Type B pancreatic cell (in vitro differentiated cells): Measurements from ENCODE around the gene CACNG5. TPM values are rescaled to one million over a fixed set of nuclear protein-coding genes. Genes with fewer than 3 reads are reported as not detected.

Source experiments
- DNase-seq: peaks from one replicate; pipeline ENCODE4 v3.0.0; 2021; ENCODE audit warnings: mixed read lengths; ENCODE audit not compliant: unreplicated experiment; ENCODE audit errors: extremely low spot score
- H3K27ac Mint-ChIP-seq: 2 replicates; pipeline ENCODE4 v1.8.0; 2021; ENCODE audit warnings: mild to moderate bottlenecking, mixed read lengths
- H3K27me3 Mint-ChIP-seq: 2 replicates; pipeline ENCODE4 v1.8.0; 2021; ENCODE audit warnings: mixed read lengths
- H3K36me3 Mint-ChIP-seq: 2 replicates; pipeline ENCODE4 v1.8.0; 2021; ENCODE audit warnings: mixed read lengths
- H3K4me1 Mint-ChIP-seq: one replicate; pipeline ENCODE4 v1.8.0; 2021; ENCODE audit warnings: mixed read lengths; ENCODE audit not compliant: unreplicated experiment
- H3K4me3 Mint-ChIP-seq: 2 replicates; pipeline ENCODE4 v1.8.0; 2021; ENCODE audit warnings: mild to moderate bottlenecking, mixed read lengths
- H3K9me3 Mint-ChIP-seq: 2 replicates; pipeline ENCODE4 v1.8.0; 2021; ENCODE audit warnings: mixed read lengths
- CTCF ChIP-seq: fragments of 200-600 bp; sonication (generic); conservative IDR thresholded peaks from 2 replicates; pipeline ENCODE4 v1.5.0; 2021; ENCODE audit warnings: antibody characterized with exemption, mild to moderate bottlenecking
- total RNA-seq: library from RNA; stranded (reverse); gene quantifications from 2 replicates; pipeline ENCODE4 v1.2.1, GENCODE V29; 2021; ENCODE audit warnings: low replicate concordance

CACNG5 gene
- total RNA-seq, 1 donor from 2014 or later = 0.68 TPM

GRCh38 chr17:66885417-66885816 is 50.5 kb downstream of the CACNG5 start:
- Mint-ChIP-seq H3K4me3 (no peak overlapping the region), H3K27me3 (peaks cover 20% of the 10 kb centered on the region), H3K36me3 (peaks cover 5% of the 10 kb centered on the region), H3K4me1 (no peaks in the 10 kb centered on the region), H3K27ac (no peak overlapping the region), H3K9me3 (peaks cover 5% of the 10 kb centered on the region)
- no peak for DNase-seq
- no peak for TF ChIP-seq CTCF

GRCh38 chr17:66889480-66890230 is 54.7 kb downstream of the CACNG5 start:
- peaks cover 7% of the 10 kb centered on the region for H3K27me3 Mint-ChIP-seq
- no peak for TF ChIP-seq CTCF
- H3K4me3 Mint-ChIP-seq = no peak overlapping the region
- no peak for DNase-seq
- H3K27ac Mint-ChIP-seq = no peak overlapping the region
- H3K36me3 Mint-ChIP-seq = no peaks in the 10 kb centered on the region
- H3K4me1 Mint-ChIP-seq = no peaks in the 10 kb centered on the region
- H3K9me3 Mint-ChIP-seq = no peaks in the 10 kb centered on the region

- DNase-seq = no peak
- Mint-ChIP-seq H3K4me1 (no peaks in the 10 kb centered on the region), H3K4me3 (no peak overlapping the region), H3K27me3 (peaks cover 13% of the 10 kb centered on the region), H3K36me3 (no peaks in the 10 kb centered on the region), H3K27ac (no peak overlapping the region), H3K9me3 (no peaks in the 10 kb centered on the region)
- no peak for TF ChIP-seq CTCF
Measured at GRCh38 chr17:66892246-66892645, 57.3 kb downstream of the CACNG5 start.

- DNase-seq = no peak
- TF ChIP-seq CTCF = no peak
- H3K27ac Mint-ChIP-seq = no peak overlapping the region
- H3K4me3 Mint-ChIP-seq = no peak overlapping the region
- no peaks in the 10 kb centered on the region for H3K9me3 Mint-ChIP-seq
- H3K4me1 Mint-ChIP-seq = no peaks in the 10 kb centered on the region
- H3K36me3 Mint-ChIP-seq = no peaks in the 10 kb centered on the region
- H3K27me3 Mint-ChIP-seq = peaks cover 13% of the 10 kb centered on the region
Measured at GRCh38 chr17:66893382-66893781, 58.5 kb downstream of the CACNG5 start.

- Mint-ChIP-seq H3K4me1 (no peaks in the 10 kb centered on the region), H3K36me3 (no peaks in the 10 kb centered on the region), H3K9me3 (no peaks in the 10 kb centered on the region), H3K27me3 (peaks cover 13% of the 10 kb centered on the region), H3K4me3 (no peak overlapping the region), H3K27ac (no peak overlapping the region)
- TF ChIP-seq CTCF = no peak
- no peak for DNase-seq
Measured at GRCh38 chr17:66893863-66894262, 58.9 kb downstream of the CACNG5 start.
